Measurements from ENCODE around the gene CELSR2. TPM values are rescaled to one million over a fixed set of nuclear protein-coding genes. Genes with fewer than 3 reads are reported as not detected.
"Not testable (repeated sequence)": the region's sequence is repeated elsewhere in the genome, so short reads cannot be mapped to it uniquely, and the experiment has no call there.

The CELSR2 gene
- total RNA-seq, 1 donor: 0.27 TPM

DNA sequence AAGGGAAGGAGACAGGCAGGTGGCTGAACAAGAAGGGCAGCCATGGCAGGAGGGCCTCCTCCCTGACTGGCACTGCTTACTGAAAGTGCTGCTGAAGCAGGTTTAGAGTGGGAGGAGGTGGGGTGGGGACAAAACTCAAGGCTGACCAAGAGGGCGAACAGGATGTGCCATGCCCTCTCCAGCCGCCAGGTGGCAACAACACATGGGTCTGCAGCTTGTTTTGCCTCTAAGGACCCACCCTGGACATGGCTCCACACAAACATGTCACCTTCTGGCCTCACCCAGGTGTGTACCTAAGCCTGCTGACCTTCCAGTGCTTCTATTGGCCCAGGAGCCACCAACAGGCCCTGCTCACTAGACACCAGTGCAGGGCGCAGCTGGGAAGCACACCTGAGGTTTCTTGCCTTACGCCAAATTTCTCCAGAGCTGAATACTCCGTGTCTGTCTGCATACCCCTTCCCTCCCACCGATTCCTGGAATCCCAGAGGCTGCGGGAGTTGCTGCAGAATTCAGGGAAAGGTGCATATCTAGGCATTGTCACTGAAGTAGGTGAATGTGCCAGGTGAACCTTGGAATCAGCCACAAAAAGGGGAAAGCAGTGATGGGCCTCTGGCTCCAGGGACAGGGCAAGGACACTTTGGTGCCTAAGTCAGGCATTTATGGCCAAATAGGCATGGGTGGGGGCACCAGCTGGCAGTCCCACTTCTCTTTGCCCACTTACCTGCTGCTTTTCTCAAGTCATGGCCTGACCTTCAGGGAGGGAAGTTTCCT lies 28.3 kb downstream of the CELSR2 start:
- peak; percentile 33 to 69 (median 56) for DNase-seq (ENCODE audit: low read depth in 2 of 3, low spot score in 2 of 3)

DNA sequence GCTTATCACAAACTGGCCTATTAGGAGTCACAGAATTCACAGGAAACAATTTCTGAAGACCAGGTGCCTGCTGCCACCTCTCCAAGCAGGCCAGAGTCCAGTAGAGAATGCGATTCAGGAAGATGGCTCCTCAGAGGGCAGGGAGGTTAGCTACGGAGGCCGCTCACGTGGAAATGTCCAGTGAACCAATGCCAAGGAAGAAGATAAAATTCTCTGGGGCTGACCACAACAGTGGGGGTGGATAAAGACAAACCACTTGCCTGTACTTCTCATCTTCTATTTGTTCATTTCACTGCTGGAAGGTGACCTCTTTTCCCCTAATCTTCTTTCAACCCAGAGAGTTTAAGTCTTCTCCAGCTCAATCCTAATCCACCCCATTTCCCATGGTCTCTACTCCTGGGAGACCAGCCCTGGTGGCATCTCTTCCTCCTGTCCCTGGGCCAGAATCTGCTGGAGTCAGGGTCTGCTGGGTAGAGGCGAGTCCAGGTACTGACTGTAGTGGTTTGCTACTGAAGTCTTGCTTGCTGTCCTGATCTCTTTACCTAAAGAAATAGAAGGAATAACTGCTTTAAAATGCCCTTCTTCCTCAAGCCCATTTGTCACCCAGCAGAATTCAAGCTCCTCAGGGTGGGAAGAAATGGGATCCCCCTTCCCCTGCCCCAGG lies 30.4 kb downstream of the CELSR2 start:
- no peak for DNase-seq (ENCODE audit: low read depth in 2 of 3, low spot score in 2 of 3)

DNA sequence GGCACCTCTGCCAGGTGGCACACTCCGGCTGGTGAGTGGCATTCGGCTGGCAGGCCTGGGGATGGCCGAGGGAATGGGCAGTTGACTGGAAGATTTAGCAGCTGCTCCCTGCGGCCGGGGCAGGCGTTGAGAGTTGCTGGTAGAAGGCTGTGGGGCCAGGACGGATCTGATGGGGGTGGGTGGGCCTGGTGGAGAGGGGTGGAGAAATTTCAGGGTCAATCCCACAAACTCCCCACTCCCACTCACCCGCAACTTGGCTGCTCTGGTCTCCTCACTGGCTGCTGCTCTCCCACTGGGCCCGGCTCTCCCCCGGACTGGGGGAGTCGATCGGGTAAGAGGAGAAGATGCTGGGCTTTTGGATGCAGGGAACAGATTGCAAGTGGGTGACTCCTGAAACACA lies 31.5 kb downstream of the CELSR2 start:
- DNase-seq (ENCODE audit: low read depth in 2 of 3, low spot score in 2 of 3): no peak

DNA sequence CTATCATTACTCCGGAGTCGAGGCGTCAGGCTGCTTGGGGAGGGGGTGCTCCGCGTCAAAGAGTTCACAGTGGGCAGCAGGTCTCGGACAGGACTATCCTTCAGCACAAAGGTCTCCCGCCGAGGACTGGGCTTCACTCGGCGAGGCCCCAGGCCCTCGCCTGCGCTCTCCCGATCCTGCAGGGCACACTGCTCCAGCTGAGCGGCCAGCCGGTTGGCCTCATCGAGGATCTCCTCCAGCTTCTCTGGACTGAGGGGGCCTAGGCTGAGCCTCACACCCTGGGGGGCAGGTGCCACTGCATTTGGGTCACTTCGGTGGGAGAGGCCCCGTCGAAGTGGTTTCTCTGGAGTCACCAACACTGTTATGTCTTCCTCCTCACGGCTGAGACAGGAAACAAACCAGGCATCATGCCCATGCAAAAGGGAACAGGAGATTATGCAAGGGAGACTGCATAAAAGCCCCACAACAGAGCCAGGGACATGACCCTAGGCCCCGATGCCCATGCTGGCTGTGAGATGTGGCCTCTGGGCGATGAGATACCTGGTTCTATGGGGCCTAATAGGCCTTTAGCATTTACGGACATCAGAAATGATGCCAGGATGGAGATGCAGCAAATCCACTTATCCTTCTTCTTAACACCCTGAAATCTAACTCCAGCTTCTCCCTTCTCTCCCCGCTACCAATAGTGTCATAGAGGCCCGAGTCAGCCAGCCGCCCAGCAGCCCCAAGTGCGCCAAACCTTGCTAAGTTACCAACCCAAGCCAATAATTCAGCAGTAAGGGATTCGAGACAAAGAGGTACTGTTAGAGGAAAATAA lies 32.5 kb downstream of the CELSR2 start:
- no peak for DNase-seq (ENCODE audit: low read depth in 2 of 3, low spot score in 2 of 3)

DNA sequence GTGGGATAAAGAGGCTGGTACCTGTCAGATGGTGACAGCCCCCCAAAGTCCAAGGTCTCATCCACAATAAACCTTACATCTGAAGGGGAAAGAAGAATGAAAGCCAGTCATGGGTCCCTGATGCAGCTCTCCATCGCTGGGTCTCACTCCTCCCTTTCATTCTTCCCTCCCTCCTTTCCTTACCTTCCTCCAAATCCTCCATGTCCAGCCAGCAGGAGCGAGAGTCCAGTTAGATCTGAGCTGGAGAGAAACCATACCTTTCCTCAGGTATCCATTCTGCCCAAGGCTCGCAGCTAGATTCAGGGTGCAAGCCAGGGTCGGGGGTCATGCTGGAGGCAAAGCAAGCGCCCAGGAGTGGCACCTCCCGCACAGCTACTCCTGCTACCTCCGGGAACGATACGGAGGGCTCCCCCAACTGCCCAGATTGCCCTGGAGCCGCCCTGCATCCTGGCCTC lies 33.2 kb downstream of the CELSR2 start:
- DNase-seq (ENCODE audit: low read depth in 2 of 3, low spot score in 2 of 3): no peak

DNA sequence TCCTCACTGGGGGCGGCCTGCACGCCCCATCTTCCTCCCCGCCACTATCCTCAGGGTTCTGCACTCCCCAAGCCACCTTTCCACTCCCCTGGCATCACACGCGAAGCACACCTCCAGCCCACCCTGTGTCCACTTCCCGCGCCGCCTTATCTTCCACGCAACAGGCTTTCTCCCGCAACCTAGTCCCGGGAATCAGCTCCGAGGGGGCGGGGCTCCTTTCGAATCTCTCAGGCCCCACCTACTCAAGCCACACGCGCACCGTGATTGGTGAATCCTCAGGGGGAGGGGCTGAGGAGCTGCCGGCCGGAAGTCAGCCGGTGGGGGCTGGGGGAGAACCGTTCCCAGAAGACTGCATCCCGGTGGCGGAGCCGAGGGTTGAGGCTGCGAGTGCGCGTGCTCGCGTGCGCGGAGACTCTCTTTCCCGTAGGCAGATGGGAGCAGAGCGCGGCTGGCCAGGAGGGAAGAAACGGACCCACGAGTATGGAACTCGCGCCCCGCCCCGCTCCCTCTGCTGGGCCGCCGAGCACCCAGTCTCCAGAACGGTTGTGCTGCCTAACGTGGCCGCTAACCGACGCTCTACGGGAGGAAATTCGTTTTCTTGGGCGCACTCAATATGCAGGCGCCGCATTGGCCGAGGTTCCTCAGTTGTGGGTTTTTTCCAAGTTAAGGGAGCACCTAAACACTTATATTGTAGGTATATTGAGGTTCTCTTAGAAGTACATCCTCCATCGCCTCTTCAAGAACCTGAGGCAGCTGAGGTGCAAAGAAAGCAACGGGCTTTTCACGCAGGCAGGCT lies 33.8 kb downstream of the CELSR2 start, which contains the start of gene PSRC1:
Gene PSRC1 (minus strand): TSS at position 194 of the 796 bp plus-strand sequence.
- DNase-seq (ENCODE audit: low read depth in 2 of 3, low spot score in 2 of 3): peak; percentile 85 to 86 (median 86)

DNA sequence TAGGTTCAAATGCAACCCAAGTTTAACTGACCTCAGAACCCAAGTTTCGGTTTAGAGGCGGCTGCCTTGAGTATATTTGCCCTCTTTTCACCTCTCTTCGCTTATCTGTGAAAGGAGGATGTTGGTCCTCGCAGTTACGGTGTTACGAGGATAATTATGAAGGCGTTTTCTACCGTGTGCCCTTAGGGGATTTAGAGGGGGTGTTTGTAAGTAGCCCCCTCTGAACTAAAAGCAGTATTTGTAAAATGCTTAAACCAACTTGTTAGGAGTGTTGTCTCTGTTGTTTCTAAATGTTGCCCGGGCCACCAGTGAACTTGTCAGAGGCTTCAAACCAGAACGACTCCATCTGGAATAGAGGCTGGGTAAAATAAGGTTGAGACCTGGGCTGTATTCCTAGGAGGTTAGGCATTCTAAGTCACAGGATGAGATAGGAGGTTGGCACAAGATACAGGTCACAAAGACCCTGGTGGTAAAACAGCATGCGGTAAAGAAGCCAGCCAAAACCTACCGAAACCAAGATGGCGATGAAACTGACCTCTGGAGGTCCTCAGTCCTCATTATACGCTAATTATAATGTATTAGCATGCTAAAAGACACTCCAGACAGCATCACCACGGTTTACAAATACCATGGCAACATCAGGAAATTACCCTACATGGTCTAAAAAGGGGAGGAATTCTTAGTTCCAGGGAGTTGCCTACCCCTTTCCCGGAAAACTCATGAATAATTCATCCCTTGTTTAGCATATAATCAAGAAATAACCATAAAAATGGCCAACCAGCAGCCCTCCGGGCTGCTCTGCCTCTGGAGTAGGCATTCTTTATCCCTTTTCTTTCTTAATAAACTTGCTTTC lies 34.6 kb downstream of the CELSR2 start:
- no peak for DNase-seq (ENCODE audit: low read depth in 2 of 3, low spot score in 2 of 3)

DNA sequence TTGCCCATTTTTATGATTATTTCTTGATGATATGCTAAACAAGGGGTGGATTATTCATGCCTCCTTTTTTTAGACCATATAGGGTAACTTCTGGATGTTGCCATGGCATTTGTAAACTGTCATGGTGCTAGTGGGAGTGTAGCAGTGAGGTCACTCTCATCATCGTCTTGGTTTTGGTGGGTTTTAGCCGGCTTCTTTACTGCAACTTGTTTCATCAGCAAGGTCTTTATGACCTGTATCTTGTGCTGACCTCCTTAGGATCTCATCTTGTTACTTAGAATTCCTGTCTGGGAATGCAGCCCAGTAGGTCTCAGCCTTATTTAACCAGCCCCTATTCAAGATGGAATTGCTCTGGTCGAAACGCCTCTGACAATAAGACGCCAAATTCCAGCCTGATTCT lies 37.4 kb downstream of the CELSR2 start:
- not testable (repeated sequence) for DNase-seq (ENCODE audit: low read depth in 2 of 3, low spot score in 2 of 3)

DNA sequence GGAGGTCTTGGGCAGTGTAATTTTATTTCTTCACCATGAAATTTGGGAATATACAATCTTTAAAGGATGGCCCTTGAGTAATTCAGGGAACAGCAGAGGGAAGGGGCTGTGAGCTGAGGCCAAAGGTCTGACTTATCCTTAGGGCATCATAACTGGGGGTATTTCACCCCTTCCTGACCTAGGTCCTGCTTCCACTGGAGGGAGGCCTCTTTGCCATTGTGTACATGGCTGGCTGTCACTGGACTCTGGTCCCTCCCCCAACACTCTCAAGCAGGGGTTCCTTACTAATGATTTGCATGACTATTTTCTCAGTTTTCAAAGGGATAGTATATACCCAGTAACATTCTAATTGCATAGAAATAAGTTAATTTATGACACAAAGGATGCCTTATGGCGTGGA lies 40.8 kb downstream of the CELSR2 start:
- no peak for DNase-seq (ENCODE audit: low read depth in 2 of 3, low spot score in 2 of 3)

DNA sequence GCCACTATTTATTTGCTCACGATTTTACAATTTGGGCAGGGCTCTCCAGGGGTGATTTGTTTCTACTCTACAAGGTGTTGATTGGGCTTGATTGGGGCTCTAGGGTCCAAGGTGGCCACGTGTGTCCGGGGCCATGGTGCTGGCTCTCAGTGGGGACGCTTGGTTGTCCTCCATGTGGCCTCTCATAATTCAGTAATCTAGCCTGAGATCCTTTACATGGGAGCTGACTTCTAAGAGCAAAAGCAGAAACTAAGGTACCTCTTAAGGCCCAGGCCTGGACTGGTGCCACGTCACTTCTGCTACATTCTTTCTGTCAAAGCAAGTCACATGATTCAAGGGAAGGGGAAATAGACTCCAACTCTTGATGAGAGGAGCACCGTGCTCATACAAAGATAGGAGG lies 41.7 kb downstream of the CELSR2 start:
- peak in 2 of 3 donors; percentile 19 to 45 for DNase-seq (ENCODE audit: low read depth in 2 of 3, low spot score in 2 of 3)

DNA sequence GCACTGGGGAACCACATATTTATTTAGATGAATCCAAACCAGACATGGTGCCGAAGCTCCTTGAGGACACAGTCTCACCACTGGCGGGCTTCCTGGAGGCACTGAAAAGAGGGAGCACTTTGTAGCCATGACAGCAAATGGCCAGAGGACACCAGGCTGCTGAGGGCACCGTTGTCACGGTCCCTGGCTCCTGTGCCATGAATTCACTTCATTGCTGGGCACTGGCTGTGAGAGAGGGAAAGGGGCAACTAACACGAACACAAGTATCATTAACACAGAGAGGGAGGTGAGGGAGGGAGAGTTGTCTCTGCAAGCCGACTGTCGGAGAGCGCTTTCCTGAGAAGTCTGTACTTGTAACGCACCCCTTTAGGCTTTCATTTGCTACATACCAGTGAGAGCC lies 43.0 kb downstream of the CELSR2 start:
- no peak for DNase-seq (ENCODE audit: low read depth in 2 of 3, low spot score in 2 of 3)

DNA sequence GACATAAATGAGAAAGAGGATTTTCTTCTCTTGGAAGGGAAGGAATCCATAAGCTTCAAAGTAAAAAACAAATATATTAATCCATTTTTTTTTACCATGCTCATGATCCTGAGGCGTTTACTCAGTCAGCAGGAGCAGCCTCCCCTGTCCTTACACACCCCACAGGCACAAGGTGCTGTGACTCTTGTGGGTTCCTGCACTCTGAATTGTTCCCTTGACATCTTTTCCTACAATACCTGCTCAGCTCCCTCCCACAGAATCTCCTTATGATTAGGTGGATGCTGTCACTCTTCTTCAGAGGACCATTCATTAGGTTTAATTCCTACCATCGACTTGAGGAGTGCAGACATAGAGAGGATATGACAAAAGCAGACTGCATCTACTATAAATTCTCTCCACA lies 43.7 kb downstream of the CELSR2 start:
- DNase-seq (ENCODE audit: low read depth in 2 of 3, low spot score in 2 of 3): no peak

DNA sequence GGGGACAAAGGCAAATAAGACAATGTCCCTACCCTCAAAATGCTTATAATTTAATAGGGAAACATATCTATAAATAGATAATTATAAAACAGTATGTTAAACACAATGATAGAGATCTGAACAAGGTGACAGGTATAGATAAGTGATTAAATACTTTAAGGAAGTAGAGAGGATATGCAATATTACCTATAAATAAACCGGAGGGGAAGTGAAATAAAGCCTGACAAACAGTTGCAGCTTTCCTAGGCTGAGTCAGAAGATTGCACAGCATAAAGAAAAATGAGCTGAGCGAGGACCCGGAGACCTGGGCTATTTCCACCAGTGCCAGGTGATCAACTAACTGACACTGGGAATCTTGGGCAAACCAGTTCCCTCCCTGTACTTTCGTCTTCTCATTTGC lies 45.1 kb downstream of the CELSR2 start:
- DNase-seq (ENCODE audit: low read depth in 2 of 3, low spot score in 2 of 3): no peak

DNA sequence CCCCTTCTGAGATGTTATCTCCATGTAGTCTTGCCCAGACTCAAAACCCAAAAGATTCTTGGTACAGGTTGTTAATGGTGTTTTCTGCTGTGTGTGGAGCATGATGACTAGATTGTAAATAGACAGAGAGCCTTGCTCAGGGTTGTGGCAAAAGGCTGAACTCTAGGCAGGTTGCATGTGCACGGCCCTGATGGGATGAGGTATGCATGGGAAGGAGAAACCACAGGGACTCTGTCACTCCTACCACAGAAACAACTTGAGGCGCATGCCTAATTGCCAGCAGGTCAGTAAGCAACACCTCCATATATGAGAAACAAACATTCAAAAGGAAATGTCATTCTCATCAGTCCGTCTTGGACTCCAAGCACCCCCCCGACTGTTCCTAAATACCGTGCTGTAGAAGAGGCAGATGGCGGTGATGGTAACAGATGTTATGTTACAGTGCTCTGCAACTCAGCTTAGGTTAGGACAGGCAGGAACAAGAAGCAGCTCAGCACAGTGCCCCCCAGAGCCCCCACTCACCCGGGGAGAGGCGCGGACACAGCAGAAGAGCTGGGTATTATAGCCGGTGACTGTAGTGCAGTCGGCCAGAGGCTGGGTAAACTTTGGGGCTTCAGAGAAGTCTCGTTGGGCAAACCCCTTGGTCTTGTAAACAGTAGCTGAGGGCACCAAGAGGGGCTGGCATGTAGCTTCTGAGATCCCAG lies 46.5 kb downstream of the CELSR2 start:
- no peak for DNase-seq (ENCODE audit: low read depth in 2 of 3, low spot score in 2 of 3)

DNA sequence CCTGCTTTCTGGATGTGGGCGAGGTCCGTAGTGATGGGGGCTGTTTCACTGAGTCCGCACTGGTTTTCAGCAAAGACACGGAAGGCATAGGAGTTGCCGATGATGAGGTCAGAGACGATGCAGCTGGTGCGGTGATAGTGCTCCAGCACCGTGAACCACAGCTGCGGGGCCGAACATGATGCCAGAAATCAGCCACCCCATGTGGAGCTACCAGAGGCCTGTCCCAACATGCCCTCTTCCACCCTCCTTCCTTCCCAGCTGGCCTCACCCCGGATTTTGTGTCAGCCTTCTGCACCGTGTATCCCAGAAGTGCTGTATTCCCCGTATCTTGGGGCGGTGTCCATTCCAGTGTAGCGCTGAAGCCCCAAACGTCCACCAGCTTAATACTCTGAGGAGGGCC lies 47.4 kb downstream of the CELSR2 start:
- DNase-seq (ENCODE audit: low read depth in 2 of 3, low spot score in 2 of 3): no peak

DNA sequence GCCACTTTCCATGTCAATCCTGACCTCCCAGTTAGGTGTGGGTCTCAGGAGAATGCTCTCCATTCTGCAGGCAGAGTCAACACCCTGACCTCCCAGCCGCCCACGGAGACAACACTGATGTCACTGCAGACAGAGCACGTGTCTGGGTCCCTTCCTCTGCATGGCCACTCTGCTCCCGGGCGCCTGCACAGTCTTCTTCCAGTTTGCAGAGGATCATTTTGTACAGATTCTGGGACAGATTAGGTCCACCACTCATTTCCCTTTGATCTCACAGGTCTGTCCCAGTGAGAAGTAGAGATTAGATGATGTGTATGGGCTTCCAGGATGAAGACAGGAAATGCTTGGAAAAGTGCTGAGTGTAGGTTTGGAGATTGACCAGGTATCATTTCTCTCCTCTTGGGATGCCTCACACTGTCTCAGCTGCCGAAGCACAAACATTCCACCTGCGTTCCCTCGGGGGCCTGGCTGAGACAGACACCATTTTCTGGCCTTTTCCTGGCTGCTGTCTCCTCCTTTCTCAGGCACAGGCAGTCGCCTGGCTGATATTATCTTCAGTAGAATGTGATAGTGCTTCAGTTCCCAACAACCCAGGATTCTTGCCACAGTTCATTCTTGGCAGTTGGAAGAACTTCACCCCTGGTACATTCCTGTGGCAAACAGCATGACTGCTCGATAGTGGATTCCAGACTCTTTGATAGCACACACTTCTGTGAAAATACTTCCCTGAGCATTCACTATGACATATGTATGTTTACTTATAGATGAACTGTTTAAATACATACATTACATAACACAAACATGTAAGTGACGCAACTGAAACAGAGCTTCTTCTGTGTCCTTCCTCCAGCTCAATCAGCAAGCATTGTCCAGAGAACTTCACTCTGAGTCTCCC lies 49.6 kb downstream of the CELSR2 start:
- no peak for DNase-seq (ENCODE audit: low read depth in 2 of 3, low spot score in 2 of 3)

DNA sequence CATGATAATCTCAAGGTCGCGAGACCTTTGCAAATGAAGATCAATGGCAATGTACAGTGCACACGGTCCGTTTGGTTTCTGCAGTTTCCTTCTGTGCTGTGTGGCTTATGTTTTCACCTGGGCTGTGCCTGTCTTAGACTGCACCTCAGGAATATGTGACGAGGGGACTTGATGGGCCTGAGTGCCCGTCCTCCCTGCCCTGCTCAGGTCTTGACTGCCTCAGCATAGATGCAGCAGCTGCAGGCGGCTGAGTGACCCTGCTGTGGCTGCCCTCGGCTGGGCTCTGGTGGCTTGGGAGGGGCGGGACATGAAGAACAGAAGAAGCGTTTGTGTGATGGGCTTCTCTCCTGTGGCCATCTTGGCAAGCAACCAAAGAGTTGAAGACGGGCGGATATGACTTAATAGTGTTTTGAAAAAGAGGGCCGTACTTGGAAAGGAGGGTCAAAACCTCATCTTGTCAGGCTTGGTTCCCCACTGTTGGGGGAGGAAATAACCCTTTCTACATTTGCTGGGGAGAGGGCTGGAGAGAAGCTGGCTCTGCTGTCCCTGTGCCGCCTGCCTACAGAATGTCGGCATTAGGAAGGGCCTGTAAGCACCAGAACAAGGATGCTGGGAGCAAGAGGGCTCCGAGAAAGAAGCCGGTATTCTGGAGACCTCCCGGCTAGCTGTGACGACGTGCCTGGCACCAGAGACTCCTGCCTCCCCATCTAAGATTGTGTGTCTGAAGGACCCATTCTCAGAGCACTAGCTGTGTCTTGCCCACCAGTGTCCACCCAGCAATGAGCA lies 50.4 kb downstream of the CELSR2 start:
- DNase-seq (ENCODE audit: low read depth in 2 of 3, low spot score in 2 of 3): no peak

Measured in hematopoietic multipotent progenitor cell (in vitro differentiated cells).